ENCODE measurements around the gene TUNAR.

TUNAR gene

GRCh38 chr14:95876761-95877538 lies at the start of gene TUNAR:
TSS of gene TUNAR (plus strand) at chr14:95876832.
- DNase-seq (ENCODE audit: low read depth) = no peak
- H3K4me3 ChIP-seq (ENCODE audit: control insufficient read depth, low read depth, low read length) = no peak within 1 kb of the TSS
- no peak for TF ChIP-seq CTCF (IDR thresholded peaks at IDR 0.05; ENCODE audit: control insufficient read depth, insufficient read depth, low read depth, low read length, missing control alignments)

GRCh38 chr14:95828649-95829265 lies 47.9 kb upstream of the TUNAR start:
- DNase-seq (ENCODE audit: low read depth) = no peak
- no peak for TF ChIP-seq CTCF (IDR thresholded peaks at IDR 0.05; ENCODE audit: control insufficient read depth, insufficient read depth, low read depth, low read length, missing control alignments)
- H3K4me3 ChIP-seq (ENCODE audit: control insufficient read depth, low read depth, low read length) = no peak overlapping the region

- no peak for TF ChIP-seq CTCF (IDR thresholded peaks at IDR 0.05; ENCODE audit: control insufficient read depth, insufficient read depth, low read depth, low read length, missing control alignments)
- no peak overlapping the region for H3K4me3 ChIP-seq (ENCODE audit: control insufficient read depth, low read depth, low read length)
- DNase-seq (ENCODE audit: low read depth) = no peak
Measured at GRCh38 chr14:95829321-95829720, 47.3 kb upstream of the TUNAR start.

- TF ChIP-seq CTCF (IDR thresholded peaks at IDR 0.05; ENCODE audit: control insufficient read depth, insufficient read depth, low read depth, low read length, missing control alignments) = no peak
- H3K4me3 ChIP-seq (ENCODE audit: control insufficient read depth, low read depth, low read length) = no peak overlapping the region
- DNase-seq (ENCODE audit: low read depth) = no peak
Measured at GRCh38 chr14:95830386-95830785, 46.2 kb upstream of the TUNAR start.

- no peak for DNase-seq (ENCODE audit: low read depth)
- TF ChIP-seq CTCF (IDR thresholded peaks at IDR 0.05; ENCODE audit: control insufficient read depth, insufficient read depth, low read depth, low read length, missing control alignments) = no peak
- H3K4me3 ChIP-seq (ENCODE audit: control insufficient read depth, low read depth, low read length) = no peak overlapping the region
Measured at GRCh38 chr14:95831041-95831440, 45.6 kb upstream of the TUNAR start.

GRCh38 chr14:95831468-95831867 lies 45.2 kb upstream of the TUNAR start:
- TF ChIP-seq CTCF (IDR thresholded peaks at IDR 0.05; ENCODE audit: control insufficient read depth, insufficient read depth, low read depth, low read length, missing control alignments) = no peak
- H3K4me3 ChIP-seq (ENCODE audit: control insufficient read depth, low read depth, low read length) = no peak overlapping the region
- no peak for DNase-seq (ENCODE audit: low read depth)

Data from AG09309 (cell line).